HG03066 (cell line): Measurements from ENCODE around the gene SCCPDH.
"Not testable (repeated sequence)": the region's sequence is repeated elsewhere in the genome, so short reads cannot be mapped to it uniquely, and the experiment has no call there.

ENCODE experiments used
- ATAC-seq: cut with Tn5 transposase; IDR thresholded peaks from one replicate; pipeline ENCODE4 v1.9.1; 2021; ENCODE audit warnings: low read depth; ENCODE audit not compliant: unreplicated experiment

Gene SCCPDH

GRCh38 chr1:246797597-246797996, 73.4 kb downstream of the SCCPDH start:
- no peak for ATAC-seq

GRCh38 chr1:246798107-246798506, 73.9 kb downstream of the SCCPDH start:
- ATAC-seq = no peak

GRCh38 chr1:246798606-246799496, 74.6 kb downstream of the SCCPDH start:
- no peak for ATAC-seq

- ATAC-seq = no peak
Measured at GRCh38 chr1:246800356-246800755, 76.1 kb downstream of the SCCPDH start.

- ATAC-seq = no peak
Measured at GRCh38 chr1:246800756-246801155, 76.5 kb downstream of the SCCPDH start.

- no peak for ATAC-seq
Measured at GRCh38 chr1:246801241-246802020, 77.2 kb downstream of the SCCPDH start.

GRCh38 chr1:246803373-246803772, 79.2 kb downstream of the SCCPDH start:
- no peak for ATAC-seq

GRCh38 chr1:246803883-246804282, 79.7 kb downstream of the SCCPDH start:
- no peak for ATAC-seq

DNA sequence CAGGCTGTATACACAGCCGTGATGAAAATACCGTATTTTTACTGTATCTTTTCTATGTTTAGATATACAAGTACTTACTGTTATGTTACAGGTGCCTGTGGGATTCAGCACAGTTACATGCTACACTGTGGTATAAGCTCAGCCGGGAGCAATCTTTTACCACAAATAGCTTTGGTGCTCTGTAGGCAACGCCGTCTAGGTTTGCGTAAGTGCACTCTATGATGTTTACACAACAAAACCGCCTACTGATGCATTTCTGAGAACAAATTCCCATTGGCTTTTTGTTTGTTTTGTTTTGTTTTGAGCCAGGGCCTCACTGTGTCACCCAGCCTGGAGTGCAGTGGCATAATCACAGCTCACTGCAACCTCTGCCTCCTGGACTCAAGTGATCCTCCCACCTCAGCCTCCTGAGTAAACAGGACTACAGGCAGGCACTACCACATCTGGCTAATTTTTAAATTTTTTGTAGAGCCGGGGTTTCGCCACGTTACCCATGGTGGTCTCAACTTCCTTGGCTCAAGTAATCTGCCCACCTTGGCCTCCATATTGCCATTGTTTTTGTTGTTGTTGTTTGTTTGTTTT, 81.0 kb downstream of the SCCPDH start:
- no peak for ATAC-seq

DNA sequence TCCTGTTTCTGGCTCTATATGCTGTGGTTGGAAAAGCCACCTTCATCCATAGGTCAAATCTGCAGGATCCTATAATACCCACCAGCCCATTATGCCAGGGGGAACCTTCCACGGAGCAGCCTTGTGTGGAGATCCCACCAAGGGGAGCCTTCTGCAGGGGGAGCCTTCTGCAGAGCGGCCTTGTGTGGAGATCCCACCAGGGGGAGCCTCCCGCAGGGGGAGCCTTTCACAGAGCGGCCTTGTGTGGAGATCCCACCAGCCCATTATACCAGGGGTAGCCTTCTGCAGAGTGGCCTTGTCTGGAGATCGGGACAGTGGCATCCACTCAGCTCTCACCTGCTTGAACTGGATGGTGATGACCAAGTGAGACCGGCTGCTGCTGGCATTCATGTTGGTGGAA, 85.3 kb downstream of the SCCPDH start:
- ATAC-seq = peak; percentile 79

GRCh38 chr1:246811985-246812384, 87.8 kb downstream of the SCCPDH start:
- no peak for ATAC-seq

GRCh38 chr1:246813325-246813724, 89.1 kb downstream of the SCCPDH start:
- ATAC-seq = not testable (repeated sequence)

- no peak for ATAC-seq
Measured at GRCh38 chr1:246814890-246815289, 90.7 kb downstream of the SCCPDH start.

DNA sequence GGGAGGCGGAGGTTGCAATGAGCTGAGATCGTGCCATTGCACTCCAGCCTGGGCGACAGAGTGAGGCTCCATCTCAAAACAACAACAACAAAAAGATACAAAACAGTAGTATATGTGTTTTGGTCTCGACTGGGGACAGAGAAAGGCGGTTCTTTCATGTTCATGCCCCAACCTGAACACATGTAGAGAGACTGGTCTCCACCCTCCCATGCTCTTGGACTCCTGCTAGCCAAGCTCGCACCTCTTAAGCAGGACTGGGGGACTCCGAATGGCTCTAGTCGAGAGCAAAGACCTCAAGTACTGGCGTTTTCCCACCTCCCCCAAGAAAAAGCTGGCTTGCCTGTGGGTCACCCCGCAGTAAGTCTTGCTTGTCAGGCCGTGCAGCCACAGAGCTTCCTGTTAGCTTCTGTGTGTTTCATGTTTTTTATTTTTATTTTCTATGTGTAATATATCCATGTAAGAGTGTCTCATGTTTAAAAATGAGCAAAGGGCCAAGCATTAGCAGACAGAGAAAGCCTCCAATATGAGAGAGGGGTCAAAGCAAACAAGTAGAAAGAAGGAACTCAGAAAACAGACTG, 91.6 kb downstream of the SCCPDH start:
- ATAC-seq = peak; percentile 85
